HG02840 (cell line): ENCODE results near the gene CUBN.
"Not testable (repeated sequence)": the region's sequence is repeated elsewhere in the genome, so short reads cannot be mapped to it uniquely, and the experiment has no call there.

Experiments used
- ATAC-seq: cut with Tn5 transposase; IDR thresholded peaks from one replicate; pipeline ENCODE4 v1.9.1; 2021; ENCODE audit warnings: mild to moderate bottlenecking, moderate library complexity, moderate number of reproducible peaks; ENCODE audit not compliant: unreplicated experiment, low FRiP score

The CUBN gene

GRCh38 chr10:17141504-17142229 is 12.1 kb upstream of the CUBN start:
- ATAC-seq: no peak

- no peak for ATAC-seq
Observed at GRCh38 chr10:17140386-17140761, 10.8 kb upstream of the CUBN start.

- no peak for ATAC-seq
Observed at GRCh38 chr10:17138460-17139042, 8.9 kb upstream of the CUBN start.

GRCh38 chr10:17134737-17135260 is 5.2 kb upstream of the CUBN start:
- no peak for ATAC-seq

- no peak for ATAC-seq
Observed at GRCh38 chr10:17134282-17134681, 4.7 kb upstream of the CUBN start.

GRCh38 chr10:17128261-17128660 is 1.4 kb downstream of the CUBN start:
- ATAC-seq: no peak

GRCh38 chr10:17126327-17126726 is 3.3 kb downstream of the CUBN start:
- ATAC-seq: no peak

GRCh38 chr10:17125206-17125893 is 4.3 kb downstream of the CUBN start:
- no peak for ATAC-seq

- ATAC-seq: no peak
Observed at GRCh38 chr10:17123961-17124360, 5.7 kb downstream of the CUBN start.

- ATAC-seq: no peak
Observed at GRCh38 chr10:17122726-17123661, 6.6 kb downstream of the CUBN start.

GRCh38 chr10:17122052-17122451 is 7.6 kb downstream of the CUBN start:
- ATAC-seq: no peak

- no peak for ATAC-seq
Observed at GRCh38 chr10:17120694-17121093, 8.9 kb downstream of the CUBN start.

GRCh38 chr10:17119845-17120244 is 9.8 kb downstream of the CUBN start:
- no peak for ATAC-seq

- no peak for ATAC-seq
Observed at GRCh38 chr10:17116193-17116592, 13.4 kb downstream of the CUBN start.

GRCh38 chr10:17115683-17116082 is 13.9 kb downstream of the CUBN start:
- ATAC-seq: no peak

GRCh38 chr10:17114878-17115444 is 14.7 kb downstream of the CUBN start:
- not testable (repeated sequence) for ATAC-seq

- ATAC-seq: no peak
Observed at GRCh38 chr10:17113889-17114540, 15.6 kb downstream of the CUBN start.

GRCh38 chr10:17113346-17113745 is 16.3 kb downstream of the CUBN start:
- no peak for ATAC-seq

- no peak for ATAC-seq
Observed at GRCh38 chr10:17112566-17112965, 17.0 kb downstream of the CUBN start.
